HL-60 (cell line): Measurements from ENCODE around the gene KRT28.

Experiments
- GABPA ChIP-seq: IDR thresholded peaks from 2 replicates; pipeline ENCODE4 v1.6.1; 2012; ENCODE audit warnings: low read depth
- POLR2AphosphoS5 ChIP-seq: IDR thresholded peaks from 2 replicates; pipeline ENCODE4 v1.6.1; 2012; ENCODE audit warnings: low read depth
- REST ChIP-seq: IDR thresholded peaks from 2 replicates; pipeline ENCODE4 v1.6.1; 2012; ENCODE audit warnings: low read depth; ENCODE audit not compliant: insufficient replicate concordance
- TF ChIP-seq, protein P1 (sequence below): IDR thresholded peaks from one replicate; pipeline ENCODE4 v1.5.1; 2011; ENCODE audit warnings: low read length, control low read depth, inconsistent platforms; ENCODE audit not compliant: insufficient read depth

GRCh38 chr17:40760105-40761016 lies 39.4 kb downstream of the KRT28 start:
- TF ChIP-seq, protein P1, sequence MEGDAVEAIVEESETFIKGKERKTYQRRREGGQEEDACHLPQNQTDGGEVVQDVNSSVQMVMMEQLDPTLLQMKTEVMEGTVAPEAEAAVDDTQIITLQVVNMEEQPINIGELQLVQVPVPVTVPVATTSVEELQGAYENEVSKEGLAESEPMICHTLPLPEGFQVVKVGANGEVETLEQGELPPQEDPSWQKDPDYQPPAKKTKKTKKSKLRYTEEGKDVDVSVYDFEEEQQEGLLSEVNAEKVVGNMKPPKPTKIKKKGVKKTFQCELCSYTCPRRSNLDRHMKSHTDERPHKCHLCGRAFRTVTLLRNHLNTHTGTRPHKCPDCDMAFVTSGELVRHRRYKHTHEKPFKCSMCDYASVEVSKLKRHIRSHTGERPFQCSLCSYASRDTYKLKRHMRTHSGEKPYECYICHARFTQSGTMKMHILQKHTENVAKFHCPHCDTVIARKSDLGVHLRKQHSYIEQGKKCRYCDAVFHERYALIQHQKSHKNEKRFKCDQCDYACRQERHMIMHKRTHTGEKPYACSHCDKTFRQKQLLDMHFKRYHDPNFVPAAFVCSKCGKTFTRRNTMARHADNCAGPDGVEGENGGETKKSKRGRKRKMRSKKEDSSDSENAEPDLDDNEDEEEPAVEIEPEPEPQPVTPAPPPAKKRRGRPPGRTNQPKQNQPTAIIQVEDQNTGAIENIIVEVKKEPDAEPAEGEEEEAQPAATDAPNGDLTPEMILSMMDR: no peak
- TF ChIP-seq GABPA: no peak
- no peak for TF ChIP-seq REST
- no peak for TF ChIP-seq POLR2AphosphoS5
